Testis (tissue), 2 donors: ENCODE data around the gene SPTA1.

ENCODE experiments used
- POLR2A ChIP-seq: fragments of 450-650 bp; IDR thresholded peaks from one replicate; pipeline ENCODE4 v1.6.1; 2017; ENCODE audit warnings: antibody characterized with exemption, mild to moderate bottlenecking, moderate library complexity
- TF ChIP-seq, protein P1 (sequence below), 3 experiments: fragments of 450-650 bp in 2 of 3; fragments of 200-600 bp in 1 of 3; sonication (generic) in 1 of 3; IDR thresholded peaks; one replicate each; pipeline ENCODE4 v1.5.1; 2016 to 2019; ENCODE audit warnings: antibody characterized with exemption in 3 of 3, mild to moderate bottlenecking in 2 of 3, moderate library complexity in 1 of 3

DNA sequence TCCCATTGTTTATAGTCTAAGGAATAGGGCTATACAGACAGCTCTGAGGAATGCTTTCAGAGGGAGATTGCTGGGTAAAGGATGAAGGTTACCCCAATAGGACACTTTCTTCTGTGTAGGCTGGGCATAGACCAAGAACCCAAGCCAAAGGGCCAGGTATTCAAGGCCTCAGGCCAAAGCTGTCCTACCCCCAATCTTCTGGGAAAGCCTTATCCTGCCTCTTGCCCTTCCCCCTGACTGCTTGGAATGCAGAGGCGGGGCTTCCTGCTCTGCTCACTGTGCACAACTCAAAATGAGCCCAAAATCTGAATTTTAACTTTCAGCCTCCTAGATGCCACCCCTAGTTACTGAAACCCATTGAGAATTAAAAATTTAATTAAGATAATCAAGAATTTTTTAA lies 79.2 kb downstream of the SPTA1 start:
- TF ChIP-seq, protein P1, sequence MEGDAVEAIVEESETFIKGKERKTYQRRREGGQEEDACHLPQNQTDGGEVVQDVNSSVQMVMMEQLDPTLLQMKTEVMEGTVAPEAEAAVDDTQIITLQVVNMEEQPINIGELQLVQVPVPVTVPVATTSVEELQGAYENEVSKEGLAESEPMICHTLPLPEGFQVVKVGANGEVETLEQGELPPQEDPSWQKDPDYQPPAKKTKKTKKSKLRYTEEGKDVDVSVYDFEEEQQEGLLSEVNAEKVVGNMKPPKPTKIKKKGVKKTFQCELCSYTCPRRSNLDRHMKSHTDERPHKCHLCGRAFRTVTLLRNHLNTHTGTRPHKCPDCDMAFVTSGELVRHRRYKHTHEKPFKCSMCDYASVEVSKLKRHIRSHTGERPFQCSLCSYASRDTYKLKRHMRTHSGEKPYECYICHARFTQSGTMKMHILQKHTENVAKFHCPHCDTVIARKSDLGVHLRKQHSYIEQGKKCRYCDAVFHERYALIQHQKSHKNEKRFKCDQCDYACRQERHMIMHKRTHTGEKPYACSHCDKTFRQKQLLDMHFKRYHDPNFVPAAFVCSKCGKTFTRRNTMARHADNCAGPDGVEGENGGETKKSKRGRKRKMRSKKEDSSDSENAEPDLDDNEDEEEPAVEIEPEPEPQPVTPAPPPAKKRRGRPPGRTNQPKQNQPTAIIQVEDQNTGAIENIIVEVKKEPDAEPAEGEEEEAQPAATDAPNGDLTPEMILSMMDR (IDR thresholded peaks at IDR 0.05), result no peak
- TF ChIP-seq POLR2A, result no peak
